ENCODE results near the gene MYO7B. TPM values are rescaled to one million over a fixed set of nuclear protein-coding genes. Genes with fewer than 3 reads are reported as not detected.

MYO7B gene
- total RNA-seq, 1 experiment from 2014 or later: 28.0 TPM

GRCh38 chr2:127656569-127657231 lies 121.2 kb downstream of the MYO7B start:
- BruUV-seq (replicated peaks): no TSS peak
- Histone ChIP-seq H4K20me1 (ENCODE audit: low read length) (no peaks in the 10 kb centered on the region), H2AFZ (ENCODE audit: low read length) (no peak overlapping the region), H3K4me3 (ENCODE audit: low read length) (no peak overlapping the region), H3K27ac (ENCODE audit: low read length) (no peak overlapping the region), H3F3A (ENCODE audit: low read length, unreplicated experiment) (no peaks in the 10 kb centered on the region), H3K27me3 (ENCODE audit: low read length) (no peaks in the 10 kb centered on the region), H3K9me2 (replicated peaks; ENCODE audit: low read length) (no peaks in the 10 kb centered on the region), H3K4me1 (ENCODE audit: insufficient read depth, low read length) (no peaks in the 10 kb centered on the region), H3K9me3 (ENCODE audit: low read length) (no peaks in the 10 kb centered on the region), H3K36me3 (ENCODE audit: low read depth, low read length) (no peaks in the 10 kb centered on the region), H3K79me2 (ENCODE audit: low read length) (no peaks in the 10 kb centered on the region), H3K4me2 (ENCODE audit: low read length) (no peak overlapping the region), H3K9ac (ENCODE audit: low read length) (no peak overlapping the region)
- no peak for DNase-seq
- ChIA-PET POLR2A (ENCODE audit: unreplicated experiment) (no interaction called here), CTCF (no interaction called here)
- intact Hi-C loops (cut with micrococcal nuclease): no loop called here
- TF ChIP-seq EZH2phosphoT487 (IDR thresholded peaks at IDR 0.05; ENCODE audit: borderline replicate concordance, low read length) (no peak), EZH2 (IDR thresholded peaks at IDR 0.05; ENCODE audit: low read length, unreplicated experiment) (no peak)
- TF ChIP-seq, protein P1, sequence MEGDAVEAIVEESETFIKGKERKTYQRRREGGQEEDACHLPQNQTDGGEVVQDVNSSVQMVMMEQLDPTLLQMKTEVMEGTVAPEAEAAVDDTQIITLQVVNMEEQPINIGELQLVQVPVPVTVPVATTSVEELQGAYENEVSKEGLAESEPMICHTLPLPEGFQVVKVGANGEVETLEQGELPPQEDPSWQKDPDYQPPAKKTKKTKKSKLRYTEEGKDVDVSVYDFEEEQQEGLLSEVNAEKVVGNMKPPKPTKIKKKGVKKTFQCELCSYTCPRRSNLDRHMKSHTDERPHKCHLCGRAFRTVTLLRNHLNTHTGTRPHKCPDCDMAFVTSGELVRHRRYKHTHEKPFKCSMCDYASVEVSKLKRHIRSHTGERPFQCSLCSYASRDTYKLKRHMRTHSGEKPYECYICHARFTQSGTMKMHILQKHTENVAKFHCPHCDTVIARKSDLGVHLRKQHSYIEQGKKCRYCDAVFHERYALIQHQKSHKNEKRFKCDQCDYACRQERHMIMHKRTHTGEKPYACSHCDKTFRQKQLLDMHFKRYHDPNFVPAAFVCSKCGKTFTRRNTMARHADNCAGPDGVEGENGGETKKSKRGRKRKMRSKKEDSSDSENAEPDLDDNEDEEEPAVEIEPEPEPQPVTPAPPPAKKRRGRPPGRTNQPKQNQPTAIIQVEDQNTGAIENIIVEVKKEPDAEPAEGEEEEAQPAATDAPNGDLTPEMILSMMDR (conservative IDR thresholded peaks at IDR 0.05; ENCODE audit: low read depth, low read length): no peak
- no peak for ATAC-seq

GRCh38 chr2:127657232-127657595 lies 121.7 kb downstream of the MYO7B start:
- Histone ChIP-seq H2AFZ (ENCODE audit: low read length) (no peak overlapping the region), H3K9me3 (ENCODE audit: low read length) (no peaks in the 10 kb centered on the region), H3K27me3 (ENCODE audit: low read length) (no peaks in the 10 kb centered on the region), H3K4me3 (ENCODE audit: low read length) (no peak overlapping the region), H3K4me1 (ENCODE audit: insufficient read depth, low read length) (no peaks in the 10 kb centered on the region), H3K79me2 (ENCODE audit: low read length) (no peaks in the 10 kb centered on the region), H4K20me1 (ENCODE audit: low read length) (no peaks in the 10 kb centered on the region), H3K4me2 (ENCODE audit: low read length) (no peak overlapping the region), H3K9me2 (replicated peaks; ENCODE audit: low read length) (no peaks in the 10 kb centered on the region), H3K36me3 (ENCODE audit: low read depth, low read length) (no peaks in the 10 kb centered on the region), H3K27ac (ENCODE audit: low read length) (no peak overlapping the region), H3F3A (ENCODE audit: low read length, unreplicated experiment) (no peaks in the 10 kb centered on the region), H3K9ac (ENCODE audit: low read length) (no peak overlapping the region)
- intact Hi-C loops (cut with micrococcal nuclease): no loop called here
- no peak for ATAC-seq
- TF ChIP-seq, protein P1 (conservative IDR thresholded peaks at IDR 0.05; ENCODE audit: low read depth, low read length): no peak
- TF ChIP-seq EZH2phosphoT487 (IDR thresholded peaks at IDR 0.05; ENCODE audit: borderline replicate concordance, low read length) (no peak), EZH2 (IDR thresholded peaks at IDR 0.05; ENCODE audit: low read length, unreplicated experiment) (no peak)
- no peak for DNase-seq
- CTCF ChIA-PET: no interaction called here
- BruUV-seq (replicated peaks): no TSS peak
- POLR2A ChIA-PET (ENCODE audit: unreplicated experiment): no interaction called here

DNA sequence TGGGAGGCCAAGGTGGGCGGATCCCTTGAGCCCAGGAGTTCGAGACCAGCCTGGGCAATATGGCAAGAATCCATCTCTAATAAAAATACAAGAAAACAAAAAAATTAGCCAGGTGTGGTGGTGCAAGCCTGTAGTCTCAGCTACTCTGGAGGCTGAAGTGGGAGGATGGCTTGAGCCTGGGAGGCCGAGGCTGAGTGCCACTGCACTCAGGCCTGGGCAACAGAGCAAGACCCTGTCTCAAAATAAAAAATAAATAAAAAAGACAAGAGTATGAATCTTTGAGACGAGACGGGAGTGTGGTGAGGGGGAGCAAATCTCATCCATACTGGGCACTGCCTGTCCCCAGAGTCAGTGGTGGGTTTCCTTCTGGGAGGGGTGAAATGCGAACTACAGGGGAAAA lies 122.7 kb downstream of the MYO7B start:
- Histone ChIP-seq H3K4me2 (ENCODE audit: low read length) (no peak overlapping the region), H3K27ac (ENCODE audit: low read length) (no peak overlapping the region), H2AFZ (ENCODE audit: low read length) (no peak overlapping the region), H4K20me1 (ENCODE audit: low read length) (no peaks in the 10 kb centered on the region), H3K36me3 (ENCODE audit: low read depth, low read length) (no peaks in the 10 kb centered on the region), H3K9me3 (ENCODE audit: low read length) (no peaks in the 10 kb centered on the region), H3K27me3 (ENCODE audit: low read length) (no peaks in the 10 kb centered on the region), H3K4me3 (ENCODE audit: low read length) (no peak overlapping the region), H3F3A (ENCODE audit: low read length, unreplicated experiment) (no peaks in the 10 kb centered on the region), H3K4me1 (ENCODE audit: insufficient read depth, low read length) (no peaks in the 10 kb centered on the region), H3K79me2 (ENCODE audit: low read length) (no peaks in the 10 kb centered on the region), H3K9ac (ENCODE audit: low read length) (no peak overlapping the region), H3K9me2 (replicated peaks; ENCODE audit: low read length) (no peaks in the 10 kb centered on the region)
- ChIA-PET POLR2A (ENCODE audit: unreplicated experiment) (no interaction called here), CTCF (no interaction called here)
- BruUV-seq (replicated peaks): no TSS peak
- TF ChIP-seq EZH2phosphoT487 (IDR thresholded peaks at IDR 0.05; ENCODE audit: borderline replicate concordance, low read length): no peak
- no peak for TF ChIP-seq EZH2 (IDR thresholded peaks at IDR 0.05; ENCODE audit: low read length, unreplicated experiment)
- DNase-seq (no peak), ATAC-seq (no peak)
- intact Hi-C loops (cut with micrococcal nuclease): no loop called here
